H1 (cell line): Measurements from ENCODE around the gene AGPAT3. TPM values are rescaled to one million over a fixed set of nuclear protein-coding genes. Genes with fewer than 3 reads are reported as not detected.

ENCODE experiments used
- CTCF ChIA-PET: fragments of 300-600 bp; sonication (Branson Sonifier 250); formaldehyde crosslinking; loops from one replicate; lab custom pipeline; 2021; ENCODE audit not compliant: partially characterized antibody; lab: Charles Lee
- POLR2A ChIA-PET: fragments of 300-600 bp; sonication (Branson Sonifier 250); formaldehyde crosslinking; loops from one replicate; lab custom pipeline; 2021; ENCODE audit warnings: inconsistent platforms; ENCODE audit not compliant: partially characterized antibody; lab: Charles Lee
- DNase-seq, 2 experiments: peaks; one replicate each; pipeline versions ENCODE4 v3.0.0 to v3.0.0-alpha.2; 2010 to 2022; ENCODE audit warnings: low spot score in 2 of 2, low read depth in 1 of 2, mixed read lengths in 1 of 2
- FAIRE-seq: peaks from 2 replicates; lab custom pipeline; 2011; peaks lifted over from hg19 to GRCh38; lab: Jason Lieb, UNC
- H2AFZ ChIP-seq: 2 replicates; pipeline ENCODE4 v1.8.1; 2012; ENCODE audit warnings: low read length, inconsistent platforms
- H2AK5ac ChIP-seq: 2 replicates; pipeline ENCODE4 v1.6.1; 2013; ENCODE audit warnings: low read depth, low read length
- H2BK120ac ChIP-seq: replicated peaks from 2 replicates; pipeline ENCODE3; 2013; ENCODE audit warnings: low read depth, low read length, inconsistent platforms
- H2BK12ac ChIP-seq: 2 replicates; pipeline ENCODE4 v1.6.1; 2013; ENCODE audit warnings: low read depth, low read length
- H2BK15ac ChIP-seq: 2 replicates; pipeline ENCODE4 v1.6.1; 2013; ENCODE audit warnings: low read length
- H2BK20ac ChIP-seq: 2 replicates; pipeline ENCODE4 v1.6.1; 2013; ENCODE audit warnings: low read length
- H2BK5ac ChIP-seq: 2 replicates; pipeline ENCODE4 v1.6.1; 2013; ENCODE audit warnings: low read depth, low read length
- H3K14ac ChIP-seq: 2 replicates; pipeline ENCODE4 v1.6.1; 2013; ENCODE audit warnings: inconsistent platforms; ENCODE audit not compliant: insufficient read length
- H3K18ac ChIP-seq: 2 replicates; pipeline ENCODE4 v1.6.1; 2013; ENCODE audit warnings: low read length; ENCODE audit errors: extremely low read depth
- H3K23ac ChIP-seq: 2 replicates; pipeline ENCODE4 v1.6.1; 2013; ENCODE audit warnings: inconsistent platforms; ENCODE audit not compliant: insufficient read length
- H3K23me2 ChIP-seq: 2 replicates; pipeline ENCODE4 v1.6.1; 2013; ENCODE audit warnings: low read depth, low read length
- H3K27ac ChIP-seq: 2 replicates; pipeline ENCODE4 v1.6.1; 2011; ENCODE audit warnings: low read depth, low read length, inconsistent platforms
- H3K27me3 ChIP-seq, 4 experiments: replicated peaks in 1 of 4; 1 replicate in 1 of 4; 2 replicates in 3 of 4; pipeline versions ENCODE4 v1.6.1 to v1.8.1; 2011 to 2013; ENCODE audit warnings: low read length in 3 of 4, mild to moderate bottlenecking in 3 of 4, inconsistent platforms in 2 of 4, mixed read lengths in 2 of 4, moderate library complexity in 1 of 4; ENCODE audit not compliant: control insufficient read depth in 3 of 4, insufficient read depth in 3 of 4; ENCODE audit errors: extremely low read depth in 1 of 4
- H3K36me3 ChIP-seq, 4 experiments: 2 replicates each; pipeline versions ENCODE4 v1.6.1 to v1.8.1; 2011 to 2013; ENCODE audit warnings: mild to moderate bottlenecking in 4 of 4, low read length in 3 of 4, moderate library complexity in 2 of 4, control low read depth in 1 of 4, inconsistent platforms in 1 of 4; ENCODE audit not compliant: insufficient read depth in 4 of 4, control insufficient read depth in 2 of 4
- H3K4ac ChIP-seq: replicated peaks from 2 replicates; pipeline ENCODE3; 2013; ENCODE audit warnings: low read length, low read depth, mixed read lengths, inconsistent platforms; ENCODE audit not compliant: insufficient read length
- H3K4me1 ChIP-seq, 4 experiments: replicated peaks in 1 of 4; 1 replicate in 1 of 4; 2 replicates in 3 of 4; pipeline versions ENCODE4 v1.6.1 to v1.8.1; 2011 to 2013; ENCODE audit warnings: low read length in 3 of 4, inconsistent platforms in 2 of 4, mixed read lengths in 1 of 4; ENCODE audit not compliant: insufficient read depth in 4 of 4, control insufficient read depth in 3 of 4
- H3K4me2 ChIP-seq, 2 experiments: 2 replicates each; pipeline versions ENCODE4 v1.6.1 to v1.8.1; 2011 to 2013; ENCODE audit warnings: low read depth in 2 of 2, low read length in 2 of 2, control low read depth in 1 of 2, inconsistent platforms in 1 of 2, mild to moderate bottlenecking in 1 of 2; ENCODE audit not compliant: insufficient read depth in 1 of 2
- H3K4me3 ChIP-seq, 4 experiments: fragments of 200-600, 300-600 bp in 1 of 4; sonication (generic), shearing (Covaris generic), sonication (Bioruptor Twin) in 1 of 4; 2 replicates each; pipeline versions ENCODE4 v1.5.1 to v1.8.1; 2011 to 2016; ENCODE audit warnings: low read length in 4 of 4, low read depth in 3 of 4, control low read depth in 2 of 4, inconsistent platforms in 2 of 4, mild to moderate bottlenecking in 2 of 4, mixed read lengths in 1 of 4, moderate library complexity in 1 of 4; ENCODE audit not compliant: insufficient read depth in 2 of 4; ENCODE audit errors: extremely low read depth in 1 of 4
- H3K56ac ChIP-seq: replicated peaks from 2 replicates; pipeline ENCODE3; 2013; ENCODE audit warnings: low read depth, mild to moderate bottlenecking, mixed read lengths, low read length, inconsistent platforms; ENCODE audit not compliant: insufficient read length
- H3K79me1 ChIP-seq: 2 replicates; pipeline ENCODE4 v1.6.1; 2013; ENCODE audit warnings: low read depth, low read length, control low read depth
- H3K79me2 ChIP-seq, 2 experiments: 2 replicates each; pipeline versions ENCODE4 v1.6.1 to v1.8.1; 2012 to 2013; ENCODE audit warnings: low read length in 2 of 2, mild to moderate bottlenecking in 2 of 2, inconsistent platforms in 1 of 2; ENCODE audit not compliant: insufficient read depth in 2 of 2, control insufficient read depth in 1 of 2
- H3K9ac ChIP-seq, 4 experiments: replicated peaks in 1 of 4; 1 replicate in 1 of 4; 2 replicates in 3 of 4; pipeline versions ENCODE4 v1.6.1 to v1.8.1; 2011 to 2013; ENCODE audit warnings: low read depth in 3 of 4, low read length in 3 of 4, control low read depth in 2 of 4, mild to moderate bottlenecking in 2 of 4, moderate library complexity in 2 of 4, inconsistent platforms in 1 of 4; ENCODE audit errors: extremely low read depth in 1 of 4
- H3K9me3 ChIP-seq, 2 experiments: 2 replicates each; pipeline versions ENCODE4 v1.6.1 to v1.8.1; 2012 to 2013; ENCODE audit warnings: mild to moderate bottlenecking in 2 of 2, moderate library complexity in 2 of 2, control low read depth in 1 of 2, inconsistent platforms in 1 of 2, low read depth in 1 of 2, low read length in 1 of 2, mixed read lengths in 1 of 2; ENCODE audit not compliant: insufficient read depth in 2 of 2
- H4K20me1 ChIP-seq, 2 experiments: replicated peaks in 1 of 2; 2 replicates each; pipeline versions ENCODE3 to v1.8.1; 2011 to 2013; ENCODE audit warnings: inconsistent platforms in 2 of 2, low read length in 2 of 2, mild to moderate bottlenecking in 1 of 2; ENCODE audit not compliant: insufficient read depth in 2 of 2, control insufficient read depth in 1 of 2
- H4K5ac ChIP-seq: 2 replicates; pipeline ENCODE4 v1.6.1; 2013; ENCODE audit warnings: low read length, low read depth, mixed read lengths, inconsistent platforms; ENCODE audit not compliant: insufficient read length
- H4K8ac ChIP-seq: 2 replicates; pipeline ENCODE4 v1.8.0; 2013; ENCODE audit warnings: mild to moderate bottlenecking, moderate library complexity, low read length, inconsistent platforms; ENCODE audit not compliant: insufficient read depth; ENCODE audit errors: extremely low read depth
- H4K91ac ChIP-seq: replicated peaks from 2 replicates; pipeline ENCODE3; 2013; ENCODE audit warnings: low read length, mixed read lengths, inconsistent platforms; ENCODE audit not compliant: insufficient read length
- ATF3 ChIP-seq: IDR thresholded peaks from 2 replicates; pipeline ENCODE4 v1.6.1; 2011; ENCODE audit warnings: low read depth, mild to moderate bottlenecking, low read length; ENCODE audit not compliant: insufficient read depth
- BACH1 ChIP-seq: IDR thresholded peaks from 2 replicates; pipeline ENCODE4 v1.6.1; 2012; ENCODE audit warnings: low read length, improper control_type of control experiment
- CBX8 ChIP-seq: fragments of 300-800, 300-1000 bp; sonication (generic); IDR thresholded peaks from 2 replicates; pipeline ENCODE4 v1.7.1; 2016; ENCODE audit warnings: low read depth, low read length, borderline replicate concordance
- GABPA ChIP-seq: IDR thresholded peaks from 2 replicates; pipeline ENCODE4 v1.6.1; 2011; ENCODE audit warnings: mild to moderate bottlenecking, low read length, moderate library complexity, borderline replicate concordance; ENCODE audit not compliant: insufficient read depth
- GTF2F1 ChIP-seq: IDR thresholded peaks from 2 replicates; pipeline ENCODE4 v1.6.1; 2012; ENCODE audit warnings: low read depth, low read length, improper control_type of control experiment, borderline replicate concordance
- POLR2A ChIP-seq, 2 experiments: IDR thresholded peaks; 1 replicate in 1 of 2; 2 replicates in 1 of 2; pipeline ENCODE4 v1.6.1; 2011; ENCODE audit warnings: low read depth in 2 of 2, low read length in 2 of 2, mild to moderate bottlenecking in 2 of 2; ENCODE audit errors: control extremely low read depth in 1 of 2
- RAD21 ChIP-seq, 2 experiments: IDR thresholded peaks in 1 of 2; conservative IDR thresholded peaks in 1 of 2; 2 replicates each; pipeline ENCODE4 v1.6.1; 2011; ENCODE audit warnings: low read depth in 2 of 2, low read length in 2 of 2, improper control_type of control experiment in 1 of 2, inconsistent platforms in 1 of 2, mild to moderate bottlenecking in 1 of 2, moderate library complexity in 1 of 2
- RFX5 ChIP-seq: IDR thresholded peaks from 2 replicates; pipeline ENCODE4 v1.6.1; 2011; ENCODE audit warnings: low read depth, low read length, improper control_type of control experiment, borderline replicate concordance
- SIN3A ChIP-seq, 2 experiments: IDR thresholded peaks in 1 of 2; conservative IDR thresholded peaks in 1 of 2; 2 replicates each; pipeline ENCODE4 v1.6.1; 2011 to 2012; ENCODE audit warnings: low read length in 2 of 2, improper control_type of control experiment in 1 of 2, low read depth in 1 of 2, mild to moderate bottlenecking in 1 of 2
- SP2 ChIP-seq: IDR thresholded peaks from 2 replicates; pipeline ENCODE4 v1.6.1; 2012; ENCODE audit warnings: mild to moderate bottlenecking, low read length, inconsistent platforms
- TCF12 ChIP-seq: IDR thresholded peaks from 2 replicates; pipeline ENCODE4 v1.6.1; 2011; ENCODE audit warnings: low read depth, mild to moderate bottlenecking, low read length
- TEAD4 ChIP-seq: IDR thresholded peaks from 2 replicates; pipeline ENCODE4 v1.6.1; 2012; ENCODE audit warnings: low read depth, low read length, inconsistent platforms, mixed read lengths
- USF2 ChIP-seq: IDR thresholded peaks from 2 replicates; pipeline ENCODE4 v1.6.1; 2011; ENCODE audit warnings: low read length, improper control_type of control experiment
- WGBS, 2 experiments: shearing (Covaris generic) in 1 of 2; methylation state at CpG; one replicate each; pipeline versions ENCODE4 v1.1.6 to v1.1.7; 2013 to 2015; ENCODE audit warnings: low lambda C conversion rate in 2 of 2, mixed read lengths in 2 of 2, inconsistent platforms in 1 of 2, low coverage in 1 of 2, missing lambda C conversion rate in 1 of 2; ENCODE audit not compliant: insufficient replicate concordance in 2 of 2, insufficient coverage in 1 of 2, insufficient read length in 1 of 2; ENCODE audit errors: extremely low coverage in 1 of 2, missing lambda C conversion rate in 1 of 2; 5-methylcytosine and 5-hydroxymethylcytosine counted together
- polyA plus RNA-seq, 7 experiments: library from polyadenylated mRNA; depleted of rRNA in 3 of 7; stranded (reverse) in 5 of 7; unstranded in 2 of 7; fragments of >200 nt in 5 of 7; fragments of 200-250 nt in 2 of 7; gene quantifications; 1 replicate in 5 of 7; 2 replicates in 1 of 7; 4 replicates in 1 of 7; pipeline versions ENCODE4 v1.2.1 to v1.2.3, GENCODE V29; 2011 to 2013; ENCODE audit warnings: missing spikeins in 2 of 7, mixed read lengths in 2 of 7
- total RNA-seq: library from RNA; stranded (reverse); fragmentation: NEBNext Ultra II Directional; extraction: Animal tissue kit (Norgen Biotek cat#: 25700); gene quantifications from 2 replicates; pipeline ENCODE4 v1.2.1, GENCODE V29; 2021

The AGPAT3 gene
- total and polyA plus RNA-seq, 2 of the 8 experiments (the other 6 are each of a cell fraction or from before 2014, with no cell fraction given), result 5.8 to 7.3 TPM

GRCh38 chr21:43820466-43820865 is 44.6 kb upstream of the AGPAT3 start:
- Histone ChIP-seq H3K27ac (no peak overlapping the region), H4K20me1 (peaks cover 0 to 1% of the 10 kb centered on the region in 2 experiments), H3K79me1 (no peaks in the 10 kb centered on the region), H3K23me2 (no peaks in the 10 kb centered on the region), H3K4me3 (no peak overlapping the region), H2BK15ac (no peak overlapping the region), H4K91ac (no peak overlapping the region), H2AFZ (no peak overlapping the region), H3K4ac (no peak overlapping the region), H2BK20ac (no peak overlapping the region), H3K56ac (no peak overlapping the region), H3K4me1 (no peaks in the 10 kb centered on the region), H4K5ac (no peak overlapping the region), H3K79me2 (no peaks in the 10 kb centered on the region), H3K18ac (no peak overlapping the region), H4K8ac (no peak overlapping the region), H3K27me3 (no peaks in the 10 kb centered on the region), H2AK5ac (no peak overlapping the region), H2BK5ac (no peak overlapping the region), H3K14ac (no peak overlapping the region), H3K23ac (no peak overlapping the region), H2BK12ac (no peak overlapping the region), H3K9ac (no peak overlapping the region), H3K9me3 (peaks cover 0 to 15% of the 10 kb centered on the region in 2 experiments; a peak in 1 of 4 replicates), H3K4me2 (no peak overlapping the region), H3K36me3 (no peaks in the 10 kb centered on the region), H2BK120ac (no peak overlapping the region)
- FAIRE-seq (no peak), DNase-seq (no peak)
- POLR2A ChIA-PET, result interaction anchor here (0.6 to 0.7 kb wide), 3 partner anchors 8 to 155 kb away, joined by 3 read pairs; no protein-coding TSS in a partner anchor
- WGBS, 2 experiments, result 86% methylated on average over 8 of the region's 11 CpGs; no CpG with 5 or more reads in 1 of the 2 experiments
- CTCF ChIA-PET, result no interaction called here
- no peak for TF ChIP-seq RFX5
- no peak for TF ChIP-seq SIN3A (conservative IDR thresholded peaks at IDR 0.05 in 1 of 2, IDR thresholded peaks at IDR 0.05 in 1 of 2; ENCODE audit: low read depth in 1 of 2, low read length in 2 of 2)
- no peak for TF ChIP-seq SP2
- no peak for TF ChIP-seq USF2
- no peak for TF ChIP-seq RAD21 (IDR thresholded peaks at IDR 0.05 in 1 of 2, conservative IDR thresholded peaks at IDR 0.05 in 1 of 2; ENCODE audit: low read depth in 2 of 2, low read length in 2 of 2)
- TF ChIP-seq POLR2A (IDR thresholded peaks at IDR 0.05; ENCODE audit: control extremely low read depth in 1 of 2, low read depth in 2 of 2, low read length in 2 of 2), result no peak
- no peak for TF ChIP-seq BACH1
- TF ChIP-seq CBX8, result no peak
- TF ChIP-seq TCF12, result no peak
- TF ChIP-seq ATF3, result no peak
- no peak for TF ChIP-seq GTF2F1
- TF ChIP-seq GABPA, result no peak
- TF ChIP-seq TEAD4, result no peak
